Endothelial cell of umbilical vein (primary cell): ENCODE measurements around the gene FILIP1. TPM values are rescaled to one million over a fixed set of nuclear protein-coding genes. Genes with fewer than 3 reads are reported as not detected.

Experiments used
- BruUV-seq: library from RNA; stranded (reverse); fragments of 400-500 nt; replicated peaks from 2 replicates; lab custom pipeline; 2021; lab: Mats Ljungman, UMichigan
- CTCF ChIA-PET: fragments of 300-600, 350-600 bp; sonication (Branson Sonifier 250); formaldehyde crosslinking; loops from one replicate; lab custom pipeline; 2021; ENCODE audit warnings: antibody characterized with exemption, inconsistent platforms; lab: Charles Lee
- POLR2A ChIA-PET: fragments of 300-600, 350-600 bp; sonication (Branson Sonifier 250); formaldehyde crosslinking; loops from one replicate; lab custom pipeline; 2021; ENCODE audit warnings: antibody characterized with exemption, inconsistent platforms; lab: Charles Lee
- DNase-seq: peaks from one replicate; pipeline ENCODE4 v3.0.0-alpha.2; 2011; ENCODE audit warnings: low read depth, low spot score
- FAIRE-seq: peaks from 2 replicates; lab custom pipeline; 2011; peaks lifted over from hg19 to GRCh38; lab: Jason Lieb, UNC
- H2AFZ ChIP-seq: 2 replicates; pipeline ENCODE4 v1.6.0; 2012; ENCODE audit warnings: low read depth, low read length, control low read depth, inconsistent platforms
- H3K27ac ChIP-seq: 2 replicates; pipeline ENCODE4 v1.5.1; 2011; ENCODE audit warnings: low read depth, mild to moderate bottlenecking, control low read depth, low read length, moderate library complexity; ENCODE audit not compliant: insufficient read depth
- H3K27me3 ChIP-seq, 2 experiments: 2 replicates each; pipeline versions ENCODE4 v1.6.0 to v1.6.1; 2011; ENCODE audit warnings: low read length in 2 of 2, mixed read lengths in 1 of 2; ENCODE audit not compliant: control insufficient read depth in 2 of 2, insufficient read depth in 2 of 2
- H3K36me3 ChIP-seq, 2 experiments: 2 replicates in 1 of 2; 3 replicates in 1 of 2; pipeline ENCODE4 v1.5.1; 2011; ENCODE audit warnings: low read length in 2 of 2, mild to moderate bottlenecking in 1 of 2, moderate library complexity in 1 of 2; ENCODE audit not compliant: control insufficient read depth in 2 of 2, insufficient read depth in 2 of 2; ENCODE audit errors: extremely low read depth in 1 of 2
- H3K4me1 ChIP-seq: 3 replicates; pipeline ENCODE4 v1.5.1; 2011; ENCODE audit warnings: mild to moderate bottlenecking, low read length; ENCODE audit not compliant: control insufficient read depth, insufficient read depth; ENCODE audit errors: extremely low read depth
- H3K4me2 ChIP-seq: 2 replicates; pipeline ENCODE4 v1.6.1; 2011; ENCODE audit warnings: low read length, control low read depth, mixed read lengths; ENCODE audit not compliant: insufficient read depth
- H3K4me3 ChIP-seq, 3 experiments: fragments of 200-600 bp in 1 of 3; sonication (generic), shearing (Covaris generic) in 1 of 3; replicated peaks in 1 of 3; 2 replicates each; pipeline ENCODE4 v1.5.1; 2011 to 2016; ENCODE audit warnings: control low read depth in 3 of 3, low read length in 3 of 3, mild to moderate bottlenecking in 2 of 3, inconsistent platforms in 1 of 3, low read depth in 1 of 3, moderate library complexity in 1 of 3; ENCODE audit not compliant: insufficient read depth in 1 of 3
- H3K79me2 ChIP-seq: 2 replicates; pipeline ENCODE4 v1.6.0; 2012; ENCODE audit warnings: low read length, inconsistent platforms; ENCODE audit not compliant: control insufficient read depth, insufficient read depth
- H3K9ac ChIP-seq: replicated peaks from 2 replicates; pipeline ENCODE3; 2011; ENCODE audit warnings: low read length, control low read depth; ENCODE audit not compliant: insufficient read depth; ENCODE audit errors: extremely low read depth
- H3K9me1 ChIP-seq: replicated peaks from 3 replicates; pipeline ENCODE4 v1.6.0; 2011; ENCODE audit warnings: mild to moderate bottlenecking, low read length; ENCODE audit not compliant: control insufficient read depth, insufficient read depth; ENCODE audit errors: extremely low read depth
- H3K9me3 ChIP-seq: replicated peaks from 2 replicates; pipeline ENCODE4 v1.5.1; 2012; ENCODE audit warnings: low read length, inconsistent platforms; ENCODE audit not compliant: control insufficient read depth, insufficient read depth
- H4K20me1 ChIP-seq: replicated peaks from 2 replicates; pipeline ENCODE3; 2011; ENCODE audit warnings: mild to moderate bottlenecking, low read length; ENCODE audit not compliant: control insufficient read depth, insufficient read depth; ENCODE audit errors: extremely low read depth
- CTCF ChIP-seq, 2 donors: IDR thresholded peaks; 1 replicate in 1 of 2; 2 replicates in 1 of 2; pipeline ENCODE4 v1.5.1; 2011; ENCODE audit warnings: low read length in 2 of 2, mild to moderate bottlenecking in 2 of 2, moderate library complexity in 2 of 2, control low read depth in 1 of 2, inconsistent platforms in 1 of 2, low read depth in 1 of 2; ENCODE audit not compliant: insufficient read depth in 1 of 2; ENCODE audit errors: extremely low read depth in 1 of 2
- EZH2 ChIP-seq: IDR thresholded peaks from 2 replicates; pipeline ENCODE4 v1.6.1; 2012; ENCODE audit warnings: borderline replicate concordance, low read depth, mild to moderate bottlenecking, moderate library complexity, low read length, inconsistent platforms; ENCODE audit not compliant: severe bottlenecking
- FOS ChIP-seq: IDR thresholded peaks from 2 replicates; pipeline ENCODE4 v1.6.1; 2011; ENCODE audit warnings: mild to moderate bottlenecking, low read length, moderate library complexity, borderline replicate concordance; ENCODE audit not compliant: insufficient read depth
- GATA2 ChIP-seq: IDR thresholded peaks from 2 replicates; pipeline ENCODE4 v1.7.0; 2011; ENCODE audit warnings: low read depth, mild to moderate bottlenecking, moderate library complexity, mixed read lengths, low read length; ENCODE audit not compliant: insufficient read length, insufficient read depth
- JUN ChIP-seq: IDR thresholded peaks from 2 replicates; pipeline ENCODE4 v1.6.1; 2011; ENCODE audit warnings: borderline replicate concordance, low read depth; ENCODE audit not compliant: insufficient read length, insufficient read depth
- MAX ChIP-seq: IDR thresholded peaks from 2 replicates; pipeline ENCODE4 v1.6.1; 2011; ENCODE audit not compliant: insufficient read depth, insufficient read length
- MYC ChIP-seq: IDR thresholded peaks from one replicate; pipeline ENCODE4 v1.6.1; 2011; ENCODE audit warnings: mild to moderate bottlenecking, low read depth, low read length
- POLR2A ChIP-seq: IDR thresholded peaks from 2 replicates; pipeline ENCODE4 v1.6.1; 2012; ENCODE audit warnings: low read depth, mild to moderate bottlenecking, control low read depth, low read length
- POLR2AphosphoS5 ChIP-seq: IDR thresholded peaks from 2 replicates; pipeline ENCODE4 v1.6.1; 2012; ENCODE audit warnings: low read depth, mild to moderate bottlenecking, control low read depth, low read length, moderate library complexity; ENCODE audit not compliant: insufficient read depth
- dilution Hi-C: fragments of 300-500 bp; cut with MboI; formaldehyde crosslinking; loops from one replicate; pipeline ENCODE4 v1.15.0; 2019; ENCODE audit warnings: low sequenced_read_pairs; ENCODE audit not compliant: extremely low pct_ligation_motif_present
- intact Hi-C: fragments of 100-400 bp; cut with micrococcal nuclease; formaldehyde crosslinking; loops from one replicate; pipeline ENCODE4 v1.10.0; 2022
- polyA plus RNA-seq, 4 experiments: library from polyadenylated mRNA; depleted of rRNA in 3 of 4; stranded (reverse) in 3 of 4; unstranded in 1 of 4; fragments of >200 nt; gene quantifications; 2 replicates each; pipeline versions ENCODE4 v1.2.1 to v1.2.3, GENCODE V29; 2011 to 2012; ENCODE audit warnings: missing spikeins in 1 of 4
- total RNA-seq: library from RNA; stranded (reverse); gene quantifications from 2 replicates; pipeline ENCODE4 v1.2.3, GENCODE V29; 2021

Gene FILIP1
- total and polyA plus RNA-seq, 2 donors (not counting 3 experiments of a cell fraction or from before 2014, with no cell fraction given) = 2.8 to 13.7 TPM

DNA sequence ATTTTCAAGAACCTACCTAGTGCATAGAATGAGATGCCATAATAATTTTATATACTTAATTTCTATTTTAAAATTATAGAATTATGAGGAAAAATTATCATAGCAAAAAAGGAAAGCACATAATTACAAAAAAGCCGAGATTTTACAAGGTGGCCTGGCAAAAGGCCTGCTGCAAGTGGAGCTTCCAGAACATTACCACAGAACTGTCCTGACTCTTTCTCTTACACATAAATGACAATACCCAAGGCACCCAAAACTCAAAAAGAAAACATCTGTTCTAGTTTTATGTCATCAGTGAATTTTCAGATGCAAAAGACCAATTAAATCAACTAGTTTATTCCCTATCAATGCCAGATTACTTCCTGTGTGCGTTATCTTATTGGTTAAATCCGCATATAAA, 74.2 kb downstream of the FILIP1 start:
- no peak for TF ChIP-seq MAX
- no peak for TF ChIP-seq MYC
- no peak for TF ChIP-seq EZH2
- TF ChIP-seq GATA2 = no peak
- TF ChIP-seq POLR2A = no peak
- no peak for TF ChIP-seq FOS
- no peak for TF ChIP-seq POLR2AphosphoS5
- no peak for TF ChIP-seq JUN
- TF ChIP-seq CTCF (IDR thresholded peaks at IDR 0.05; ENCODE audit: extremely low read depth in 1 of 2, insufficient read depth in 1 of 2, low read depth in 1 of 2, low read length in 2 of 2) = no peak
- intact Hi-C loops = loop anchor here (2.0 to 5.0 kb wide), 2 partner anchors 77 to 122 kb away; no protein-coding TSS in a partner anchor
- Histone ChIP-seq H3K4me1 (peaks cover 38% of the 10 kb centered on the region), H4K20me1 (no peaks in the 10 kb centered on the region), H3K9me3 (no peaks in the 10 kb centered on the region), H3K36me3 (no peaks in the 10 kb centered on the region), H3K27ac (peak overlapping the region; percentile 81), H3K9me1 (no peaks in the 10 kb centered on the region), H3K9ac (no peak overlapping the region), H3K79me2 (no peaks in the 10 kb centered on the region), H3K4me2 (no peak overlapping the region), H3K4me3 (no peak overlapping the region), H3K27me3 (no peaks in the 10 kb centered on the region), H2AFZ (no peak overlapping the region)
- dilution Hi-C loops = no loop called here
- BruUV-seq = no TSS peak
- POLR2A ChIA-PET = no interaction called here
- CTCF ChIA-PET = interaction anchor here (1.8 kb wide), 1 partner anchor 9 kb away, joined by 6 read pairs; no protein-coding TSS in a partner anchor
- no peak for DNase-seq
- FAIRE-seq = no peak
